ENCODE data around the gene CPSF4L.
"Not testable (repeated sequence)": the region's sequence is repeated elsewhere in the genome, so short reads cannot be mapped to it uniquely, and the experiment has no call there.

The CPSF4L gene

GRCh38 chr17:73261617-73261951, at the start of gene CPSF4L:
TSS of gene CPSF4L (minus strand) at chr17:73261880. CDS start at chr17:73261818, 62 bp downstream.
- no peak for DNase-seq (ENCODE audit: extremely low read depth in 1 of 2, low read depth in 1 of 2)

DNA sequence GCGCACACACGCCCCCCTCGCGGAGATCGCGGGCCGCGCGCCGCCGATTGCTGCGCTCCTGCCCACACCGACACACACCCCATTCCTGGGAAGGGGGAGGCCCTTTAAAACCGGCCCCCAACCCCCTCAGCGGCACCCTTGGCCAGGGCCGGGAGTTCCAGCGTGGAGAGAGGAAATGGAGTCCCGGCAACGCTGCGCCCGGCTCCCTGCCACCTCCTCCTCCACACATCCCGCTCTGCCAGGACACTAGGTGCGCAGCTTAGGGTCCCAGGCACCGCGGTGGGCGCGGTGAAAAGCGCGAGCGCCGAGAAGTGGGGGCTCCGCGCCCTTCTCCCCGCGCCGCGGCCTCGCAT, 49.7 kb upstream of the CPSF4L start:
- DNase-seq (ENCODE audit: extremely low read depth in 1 of 2, low read depth in 1 of 2): no peak

DNA sequence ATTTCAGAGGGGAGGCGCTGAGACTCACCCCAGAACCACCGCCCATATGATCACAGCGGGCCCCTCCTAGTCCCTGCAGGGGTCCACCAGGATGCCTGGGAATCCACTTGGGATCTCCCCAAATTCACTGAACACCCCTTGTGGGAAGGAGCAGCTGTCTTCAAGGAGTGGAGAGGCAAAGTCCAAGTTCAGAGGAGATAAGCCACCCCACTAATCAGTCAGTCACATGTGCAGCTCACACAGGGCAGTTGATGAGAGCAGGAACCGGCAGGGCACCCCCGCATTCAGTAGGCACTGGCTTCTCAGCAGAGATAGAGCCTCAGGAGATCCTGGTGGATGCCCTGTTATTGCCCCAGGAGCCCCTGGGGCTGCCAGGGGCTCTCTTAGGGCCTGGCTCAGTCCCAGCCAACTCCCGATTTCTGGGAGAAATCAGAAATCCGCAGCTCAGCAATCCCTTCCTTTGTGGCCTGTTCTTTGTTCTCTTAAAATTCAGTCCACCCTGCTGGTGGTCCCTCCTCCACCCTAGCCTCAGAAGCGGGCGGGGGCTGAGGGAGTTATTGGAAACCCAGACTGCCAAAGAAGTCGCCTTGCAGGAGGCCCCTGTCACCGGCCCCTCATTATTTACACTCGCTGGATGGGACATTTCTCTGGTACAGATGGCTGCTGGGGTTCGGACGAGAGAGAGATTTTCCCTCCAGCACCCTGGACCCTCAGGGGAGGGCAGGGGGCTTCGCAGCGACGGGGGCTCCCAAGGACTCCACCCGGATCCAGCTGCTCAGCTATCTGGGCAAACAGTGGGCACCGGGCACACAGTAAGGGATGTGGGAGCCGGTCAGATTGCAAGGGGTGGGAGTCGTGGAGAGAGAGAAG, 48.3 kb upstream of the CPSF4L start:
- DNase-seq (ENCODE audit: extremely low read depth in 1 of 2, low read depth in 1 of 2): no peak

DNA sequence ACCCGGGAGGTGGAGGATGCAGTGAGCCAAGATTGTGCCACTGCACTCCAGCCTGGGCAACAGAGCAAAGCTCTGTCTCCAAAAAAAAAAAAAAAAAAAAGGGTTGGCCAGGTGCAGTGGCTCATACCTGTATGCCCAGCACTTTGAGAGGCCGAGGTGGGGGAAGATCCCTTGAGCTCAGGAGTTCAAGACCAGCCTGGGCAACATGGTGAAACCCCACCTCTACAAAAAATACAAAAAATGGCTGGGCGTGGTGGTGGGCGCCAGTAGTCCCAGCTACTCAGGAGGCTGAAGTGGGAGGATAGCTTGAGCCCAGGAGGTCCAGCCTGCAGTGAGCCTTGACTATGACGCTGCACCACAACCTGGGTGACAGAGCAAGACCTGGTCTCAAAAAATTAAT, 47.3 kb upstream of the CPSF4L start:
- not testable (repeated sequence) for DNase-seq (ENCODE audit: extremely low read depth in 1 of 2, low read depth in 1 of 2)

GRCh38 chr17:73308017-73308823, 46.5 kb upstream of the CPSF4L start:
- no peak for DNase-seq (ENCODE audit: extremely low read depth in 1 of 2, low read depth in 1 of 2)

DNA sequence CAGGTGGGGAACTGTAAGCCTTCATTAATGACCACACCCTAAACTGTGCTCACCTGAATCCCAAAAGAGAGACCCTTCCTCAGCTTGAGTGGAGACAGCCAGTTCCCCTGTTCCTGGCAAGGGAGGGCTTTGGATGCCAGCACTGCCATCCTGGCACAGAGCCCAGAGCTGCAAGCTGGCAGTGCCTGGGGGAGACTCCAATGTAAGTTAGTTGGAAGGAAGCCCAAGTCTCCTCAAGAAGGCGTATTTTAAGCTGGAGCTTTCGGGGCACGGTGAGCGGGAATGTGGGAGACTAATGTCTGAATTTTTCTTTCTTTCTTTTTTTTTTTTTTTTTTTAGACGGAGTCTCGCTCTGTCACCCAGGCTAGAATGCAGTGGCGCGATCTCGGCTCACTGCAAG, 45.5 kb upstream of the CPSF4L start:
- no peak for DNase-seq (ENCODE audit: extremely low read depth in 1 of 2, low read depth in 1 of 2)

DNA sequence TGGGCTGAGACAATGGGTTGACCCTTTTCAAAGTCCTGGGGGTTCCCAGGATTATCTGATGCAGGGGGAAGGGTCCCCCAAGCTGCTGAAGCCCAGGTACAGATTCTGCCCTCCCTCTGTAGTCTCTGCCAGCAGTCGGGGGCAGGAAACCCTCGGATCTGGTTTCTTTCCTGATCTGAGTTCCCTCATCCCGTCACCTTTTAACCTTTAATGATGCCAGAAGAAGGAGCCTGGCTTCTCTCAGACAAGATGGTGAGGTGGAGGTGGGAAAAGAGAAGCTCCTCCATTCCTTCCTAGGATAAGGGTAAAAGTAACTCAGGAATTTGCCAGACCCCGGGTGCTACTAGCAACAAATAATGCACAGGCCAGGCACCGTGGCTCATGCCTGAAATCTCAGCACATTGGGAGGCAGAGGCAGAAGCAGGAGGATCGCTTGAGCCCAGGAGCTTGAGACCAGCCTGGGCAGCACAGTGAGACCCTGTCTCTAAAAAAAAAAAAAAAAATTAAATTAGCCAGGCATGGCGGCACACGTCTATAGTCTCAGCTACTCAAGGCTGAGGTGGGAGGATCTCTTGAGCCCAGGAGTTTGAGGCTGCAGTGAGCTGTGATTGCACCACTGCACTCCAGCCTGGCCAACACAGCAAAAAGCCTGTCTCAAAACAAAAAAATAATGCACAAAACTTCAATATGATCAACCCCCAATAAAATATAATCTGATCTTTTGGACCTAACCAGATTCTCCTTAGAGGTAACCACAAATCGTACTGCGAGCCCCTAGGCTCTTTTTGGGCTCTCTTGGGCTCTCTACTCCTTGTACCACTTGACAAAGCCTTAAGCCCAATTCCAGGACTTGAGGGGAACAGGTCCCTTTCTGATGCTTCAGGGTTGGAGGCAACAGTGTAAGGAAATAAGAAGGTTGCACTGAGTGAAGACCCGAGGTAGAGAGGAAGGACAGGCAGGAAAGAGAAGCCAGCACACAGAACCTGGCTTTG, 44.5 kb upstream of the CPSF4L start:
- DNase-seq (ENCODE audit: extremely low read depth in 1 of 2, low read depth in 1 of 2): no peak

DNA sequence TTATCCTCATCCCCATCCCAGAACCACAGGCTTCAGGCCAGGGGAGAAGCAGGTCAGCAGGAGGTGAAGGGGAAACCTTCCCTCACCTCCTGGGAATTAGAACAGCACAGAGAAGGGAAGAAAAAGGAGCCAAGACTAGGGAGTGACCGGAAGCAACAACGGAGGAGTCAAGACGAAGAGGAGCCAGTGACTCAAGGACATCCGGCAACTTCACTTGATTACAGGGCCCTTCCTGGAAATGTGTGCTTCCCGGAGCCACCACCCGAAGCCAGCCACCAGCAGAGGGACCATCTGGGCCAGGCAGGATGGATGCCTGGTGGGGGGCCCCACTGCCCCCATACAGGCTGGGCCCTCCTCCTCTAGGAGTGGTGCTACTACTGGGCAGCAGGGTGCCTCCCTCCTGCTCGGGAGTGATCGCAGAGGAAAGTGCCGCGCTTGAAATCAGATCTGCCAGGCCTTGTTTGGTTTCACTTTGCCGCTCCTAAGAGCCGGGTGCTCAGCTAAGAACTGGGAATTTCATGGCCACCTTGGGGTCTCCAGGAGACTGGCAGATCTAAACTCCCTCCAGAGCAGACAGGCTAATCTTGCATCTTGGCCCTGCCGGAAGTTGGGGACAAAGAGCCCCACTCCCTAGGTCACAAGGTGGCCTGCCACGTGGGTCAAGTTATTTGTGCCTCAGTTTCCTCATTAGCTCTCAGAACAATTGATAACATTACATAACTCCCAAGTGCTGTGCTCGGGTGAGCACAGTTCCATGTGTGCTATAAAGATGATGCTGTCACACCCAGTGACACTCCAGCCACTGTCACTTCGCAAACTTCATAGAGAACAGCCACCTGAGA, 43.5 kb upstream of the CPSF4L start:
- DNase-seq (ENCODE audit: extremely low read depth in 1 of 2, low read depth in 1 of 2): no peak

DNA sequence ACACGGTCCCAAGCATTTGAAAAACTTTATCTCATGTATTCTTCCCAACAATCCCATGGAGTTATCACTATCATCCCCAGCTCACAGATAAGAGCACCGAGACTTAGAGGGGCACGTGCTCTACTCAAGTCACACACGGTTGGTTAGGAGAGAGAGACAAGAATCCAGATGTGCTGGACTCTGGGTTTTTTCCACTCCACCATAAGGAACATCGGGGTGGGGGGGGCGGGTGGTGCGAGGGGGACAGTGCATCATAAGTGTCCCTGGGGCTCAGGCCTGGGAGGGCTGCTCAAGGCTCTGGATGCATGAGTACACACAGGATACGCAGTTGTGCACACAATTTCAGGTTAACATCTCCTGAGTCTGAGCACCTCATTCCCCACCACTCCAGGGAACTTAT, 42.8 kb upstream of the CPSF4L start:
- DNase-seq (ENCODE audit: extremely low read depth in 1 of 2, low read depth in 1 of 2): no peak

DNA sequence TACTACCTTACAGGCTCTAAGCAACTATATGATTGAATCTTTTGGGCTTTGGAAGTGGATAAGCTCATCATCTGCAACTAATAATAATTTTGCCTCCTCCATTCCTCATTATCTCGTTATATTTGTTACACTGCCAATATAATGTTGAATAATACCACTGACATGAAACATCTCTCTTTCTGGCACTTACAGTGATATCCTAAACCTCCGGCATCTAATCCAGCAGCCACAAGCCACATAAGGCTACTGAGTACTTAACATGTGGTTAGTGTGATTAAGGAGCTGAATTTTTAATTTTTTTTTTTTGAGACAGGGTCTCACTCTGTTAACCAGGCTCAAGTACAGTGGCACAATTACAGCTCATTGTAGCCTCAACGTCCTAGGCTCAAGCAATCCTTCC, 40.5 kb upstream of the CPSF4L start:
- no peak for DNase-seq (ENCODE audit: extremely low read depth in 1 of 2, low read depth in 1 of 2)

- no peak for DNase-seq (ENCODE audit: extremely low read depth in 1 of 2, low read depth in 1 of 2)
Observed at GRCh38 chr17:73301369-73301768, 39.7 kb upstream of the CPSF4L start.

DNA sequence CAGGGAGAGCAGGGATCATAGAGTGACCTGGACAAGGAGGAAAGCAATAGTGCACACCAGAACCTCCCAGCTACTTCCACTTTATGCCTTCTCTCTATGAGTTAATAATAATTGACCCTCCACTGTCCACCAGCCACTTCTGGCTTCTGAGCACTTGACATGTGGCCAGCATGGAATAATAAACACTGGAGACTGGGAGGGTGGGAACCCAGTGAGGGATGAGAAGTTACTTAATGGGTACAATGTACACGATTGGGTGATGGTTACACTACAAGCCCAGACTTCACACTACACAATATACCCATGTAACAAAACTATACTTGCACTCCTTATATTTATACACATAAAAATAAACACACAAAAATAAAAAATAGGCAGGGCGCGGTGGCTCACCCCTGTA, 38.7 kb upstream of the CPSF4L start:
- no peak for DNase-seq (ENCODE audit: extremely low read depth in 1 of 2, low read depth in 1 of 2)

DNA sequence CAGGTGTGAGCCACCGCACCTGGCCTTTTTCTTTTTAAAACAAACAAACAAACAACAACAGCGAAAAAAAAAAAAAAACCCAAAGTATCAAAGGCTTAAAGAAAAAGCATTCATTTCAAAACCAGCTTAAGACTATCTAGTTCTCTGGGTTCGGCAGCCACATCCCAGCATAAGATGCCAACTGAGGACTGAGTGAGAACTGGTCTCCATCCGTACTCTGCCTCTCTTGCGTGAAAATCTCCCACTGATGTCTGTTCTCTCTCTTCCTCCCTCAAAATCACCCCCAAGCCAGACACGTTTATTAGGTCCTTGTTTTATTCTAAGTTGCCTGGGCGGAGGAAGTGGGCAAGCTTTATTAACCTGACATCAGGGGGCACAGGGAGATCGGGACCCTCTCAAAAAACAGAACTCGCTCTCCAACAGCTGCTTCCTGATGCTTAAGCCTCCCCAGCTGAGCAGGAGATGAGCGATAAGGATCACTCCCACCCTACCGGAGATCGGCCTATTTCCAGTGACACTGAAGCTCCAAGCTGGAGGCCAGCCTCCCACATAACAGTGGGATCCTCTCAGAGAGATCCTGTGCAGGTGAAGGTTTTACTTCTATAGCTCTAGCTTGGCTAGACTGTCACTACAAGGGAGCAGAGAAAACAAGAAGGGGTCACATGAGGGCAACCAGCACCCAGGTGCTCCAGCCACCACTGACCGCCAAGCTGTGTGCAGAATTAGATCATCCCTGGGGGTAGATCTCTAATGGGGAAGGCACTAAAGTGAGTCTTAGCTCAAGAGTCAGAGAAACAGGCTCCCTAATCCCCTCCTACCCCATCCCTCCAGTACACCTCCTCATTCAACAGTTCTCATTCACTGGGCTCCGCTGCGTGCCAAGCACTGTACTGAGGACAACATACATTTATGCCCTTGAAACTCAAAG, 36.5 kb upstream of the CPSF4L start:
- no peak for DNase-seq (ENCODE audit: extremely low read depth in 1 of 2, low read depth in 1 of 2)

- no peak for DNase-seq (ENCODE audit: extremely low read depth in 1 of 2, low read depth in 1 of 2)
Observed at GRCh38 chr17:73293480-73293911, 31.8 kb upstream of the CPSF4L start.

DNA sequence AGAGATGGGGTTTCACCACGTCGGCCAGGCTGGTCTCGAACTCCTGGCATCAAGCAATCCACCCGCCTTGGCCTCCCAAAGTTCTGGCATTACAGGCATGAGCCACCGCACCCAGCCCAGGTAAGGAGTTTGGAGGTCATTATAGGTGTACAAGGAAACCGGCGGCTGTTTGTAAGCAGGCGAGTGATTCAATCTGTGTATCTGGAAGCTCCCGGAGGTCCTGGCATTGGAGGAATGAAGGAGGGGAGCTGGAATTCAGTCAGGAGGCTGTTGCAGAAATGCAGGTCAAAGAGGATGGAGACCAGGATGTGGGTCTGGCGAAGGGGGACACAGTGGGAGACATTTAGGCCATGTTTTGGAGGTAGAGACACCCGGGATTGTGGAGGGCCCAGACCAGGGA, 31.4 kb upstream of the CPSF4L start:
- no peak for DNase-seq (ENCODE audit: extremely low read depth in 1 of 2, low read depth in 1 of 2)

GRCh38 chr17:73292031-73292531, 30.4 kb upstream of the CPSF4L start:
- no peak for DNase-seq (ENCODE audit: extremely low read depth in 1 of 2, low read depth in 1 of 2)

DNA sequence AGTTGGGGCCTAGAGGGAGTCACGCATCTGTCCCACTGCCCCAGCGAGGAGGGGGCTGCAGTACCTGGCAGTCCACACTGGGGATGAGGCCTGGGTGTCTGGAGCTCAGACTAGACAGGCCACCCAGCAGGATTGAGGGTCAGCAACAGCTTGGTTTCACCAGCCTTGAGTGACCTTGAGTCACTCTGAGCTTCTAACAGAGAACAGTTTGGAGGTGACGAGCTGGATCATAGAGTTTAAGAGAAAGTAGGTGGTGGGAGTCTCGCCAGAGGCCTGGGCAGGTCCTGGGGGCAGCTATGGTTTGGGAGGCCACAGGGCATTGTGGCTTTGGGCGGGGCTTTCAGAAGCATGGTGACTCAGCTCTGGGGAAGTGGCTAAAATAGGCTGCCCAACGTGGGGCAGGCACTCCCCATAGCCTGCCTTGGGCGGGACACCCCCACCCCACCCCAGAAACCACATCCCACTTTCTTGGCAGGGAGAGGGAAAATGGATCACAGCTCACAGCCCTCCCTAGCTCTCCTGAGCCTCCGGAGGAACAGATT, 29.7 kb upstream of the CPSF4L start:
- DNase-seq (ENCODE audit: extremely low read depth in 1 of 2, low read depth in 1 of 2): no peak

- DNase-seq (ENCODE audit: extremely low read depth in 1 of 2, low read depth in 1 of 2): no peak
Observed at GRCh38 chr17:73290399-73291259, 28.9 kb upstream of the CPSF4L start.

Measured in activated CD8-positive, alpha-beta memory T cell treated with anti-CD3 and anti-CD28 coated beads for 1 hour (primary cell).